HG03064 (cell line): ENCODE measurements around the gene SEMA4A.
A peak's percentile ranks its signal among the peaks of the same experiment; 100 is the strongest.

Source experiments
- ATAC-seq: cut with Tn5 transposase; IDR thresholded peaks from one replicate; pipeline ENCODE4 v1.9.1; 2021; ENCODE audit warnings: low read depth; ENCODE audit not compliant: unreplicated experiment

Gene SEMA4A

DNA sequence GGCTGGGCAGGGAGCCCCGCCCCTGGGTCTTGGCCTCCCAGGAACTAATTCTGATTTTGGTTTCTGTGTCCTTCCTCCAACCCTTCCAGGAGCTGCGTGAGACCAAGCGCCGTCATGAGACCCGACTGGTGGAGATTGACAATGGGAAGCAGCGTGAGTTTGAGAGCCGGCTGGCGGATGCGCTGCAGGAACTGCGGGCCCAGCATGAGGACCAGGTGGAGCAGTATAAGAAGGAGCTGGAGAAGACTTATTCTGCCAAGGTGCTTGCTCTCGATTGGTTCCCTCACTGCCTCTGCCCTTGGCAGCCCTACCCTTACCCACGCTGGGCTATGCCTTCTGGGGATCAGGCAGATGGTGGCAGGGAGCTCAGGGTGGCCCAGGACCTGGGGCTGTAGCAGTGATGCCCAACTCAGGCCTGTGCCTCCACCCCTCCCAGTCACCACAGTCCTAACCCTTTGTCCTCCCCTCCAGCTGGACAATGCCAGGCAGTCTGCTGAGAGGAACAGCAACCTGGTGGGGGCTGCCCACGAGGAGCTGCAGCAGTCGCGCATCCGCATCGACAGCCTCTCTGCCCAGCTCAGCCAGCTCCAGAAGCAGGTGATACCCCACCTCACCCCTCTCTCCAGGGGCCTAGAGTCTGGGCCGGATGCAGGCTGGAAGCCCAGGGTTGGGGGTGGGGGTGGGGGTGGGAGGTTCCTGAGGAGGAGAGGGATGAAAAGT, 18.5 kb upstream of the SEMA4A start:
- no peak for ATAC-seq

DNA sequence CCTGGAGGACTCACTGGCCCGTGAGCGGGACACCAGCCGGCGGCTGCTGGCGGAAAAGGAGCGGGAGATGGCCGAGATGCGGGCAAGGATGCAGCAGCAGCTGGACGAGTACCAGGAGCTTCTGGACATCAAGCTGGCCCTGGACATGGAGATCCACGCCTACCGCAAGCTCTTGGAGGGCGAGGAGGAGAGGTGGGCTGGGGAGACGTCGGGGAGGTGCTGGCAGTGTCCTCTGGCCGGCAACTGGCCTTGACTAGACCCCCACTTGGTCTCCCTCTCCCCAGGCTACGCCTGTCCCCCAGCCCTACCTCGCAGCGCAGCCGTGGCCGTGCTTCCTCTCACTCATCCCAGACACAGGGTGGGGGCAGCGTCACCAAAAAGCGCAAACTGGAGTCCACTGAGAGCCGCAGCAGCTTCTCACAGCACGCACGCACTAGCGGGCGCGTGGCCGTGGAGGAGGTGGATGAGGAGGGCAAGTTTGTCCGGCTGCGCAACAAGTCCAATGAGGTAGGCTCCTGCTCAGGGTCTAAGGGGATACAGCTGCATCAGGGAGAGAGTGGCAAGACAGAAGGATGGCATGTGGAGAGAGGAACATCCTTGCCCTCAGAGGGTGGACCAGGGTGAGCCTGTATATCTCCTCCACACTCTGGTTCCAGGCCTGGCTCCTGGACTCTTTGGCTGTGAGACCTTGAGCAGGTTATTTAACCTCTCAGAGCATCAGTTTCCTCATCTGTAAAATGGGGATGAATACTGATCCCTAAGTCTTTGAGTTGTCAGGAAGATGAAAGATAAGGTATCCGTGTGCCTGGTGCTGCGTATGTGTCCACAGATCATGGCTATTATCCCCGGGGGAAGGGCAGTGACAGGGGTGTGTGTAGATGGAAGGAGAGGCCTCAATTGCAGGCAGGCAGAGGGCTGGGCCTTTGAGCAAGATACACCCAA, 17.2 kb upstream of the SEMA4A start:
- ATAC-seq: no peak

DNA sequence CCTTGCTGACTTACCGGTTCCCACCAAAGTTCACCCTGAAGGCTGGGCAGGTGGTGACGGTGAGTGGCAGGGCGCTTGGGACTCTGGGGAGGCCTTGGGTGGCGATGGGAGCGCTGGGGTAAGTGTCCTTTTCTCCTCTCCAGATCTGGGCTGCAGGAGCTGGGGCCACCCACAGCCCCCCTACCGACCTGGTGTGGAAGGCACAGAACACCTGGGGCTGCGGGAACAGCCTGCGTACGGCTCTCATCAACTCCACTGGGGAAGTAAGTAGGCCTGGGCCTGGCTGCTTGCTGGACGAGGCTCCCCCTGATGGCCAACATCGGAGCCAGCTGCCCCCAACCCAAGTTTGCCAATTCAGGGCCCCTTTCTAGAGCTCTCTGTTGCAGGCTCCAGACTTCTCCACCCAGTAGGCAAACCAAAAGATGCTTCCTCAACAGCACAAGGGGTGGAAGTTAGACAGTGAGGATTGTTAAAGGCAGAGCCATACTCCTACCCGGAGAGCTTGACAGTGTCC, 16.4 kb upstream of the SEMA4A start:
- ATAC-seq: no peak

DNA sequence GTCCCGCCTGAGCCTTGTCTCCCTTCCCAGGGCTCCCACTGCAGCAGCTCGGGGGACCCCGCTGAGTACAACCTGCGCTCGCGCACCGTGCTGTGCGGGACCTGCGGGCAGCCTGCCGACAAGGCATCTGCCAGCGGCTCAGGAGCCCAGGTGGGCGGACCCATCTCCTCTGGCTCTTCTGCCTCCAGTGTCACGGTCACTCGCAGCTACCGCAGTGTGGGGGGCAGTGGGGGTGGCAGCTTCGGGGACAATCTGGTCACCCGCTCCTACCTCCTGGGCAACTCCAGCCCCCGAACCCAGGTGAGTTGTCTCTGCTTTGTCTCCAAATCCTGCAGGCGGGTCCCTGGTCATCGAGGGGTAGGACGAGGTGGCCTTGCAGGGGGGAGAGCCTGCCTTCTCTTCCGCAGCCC, 14.9 kb upstream of the SEMA4A start:
- ATAC-seq: no peak

DNA sequence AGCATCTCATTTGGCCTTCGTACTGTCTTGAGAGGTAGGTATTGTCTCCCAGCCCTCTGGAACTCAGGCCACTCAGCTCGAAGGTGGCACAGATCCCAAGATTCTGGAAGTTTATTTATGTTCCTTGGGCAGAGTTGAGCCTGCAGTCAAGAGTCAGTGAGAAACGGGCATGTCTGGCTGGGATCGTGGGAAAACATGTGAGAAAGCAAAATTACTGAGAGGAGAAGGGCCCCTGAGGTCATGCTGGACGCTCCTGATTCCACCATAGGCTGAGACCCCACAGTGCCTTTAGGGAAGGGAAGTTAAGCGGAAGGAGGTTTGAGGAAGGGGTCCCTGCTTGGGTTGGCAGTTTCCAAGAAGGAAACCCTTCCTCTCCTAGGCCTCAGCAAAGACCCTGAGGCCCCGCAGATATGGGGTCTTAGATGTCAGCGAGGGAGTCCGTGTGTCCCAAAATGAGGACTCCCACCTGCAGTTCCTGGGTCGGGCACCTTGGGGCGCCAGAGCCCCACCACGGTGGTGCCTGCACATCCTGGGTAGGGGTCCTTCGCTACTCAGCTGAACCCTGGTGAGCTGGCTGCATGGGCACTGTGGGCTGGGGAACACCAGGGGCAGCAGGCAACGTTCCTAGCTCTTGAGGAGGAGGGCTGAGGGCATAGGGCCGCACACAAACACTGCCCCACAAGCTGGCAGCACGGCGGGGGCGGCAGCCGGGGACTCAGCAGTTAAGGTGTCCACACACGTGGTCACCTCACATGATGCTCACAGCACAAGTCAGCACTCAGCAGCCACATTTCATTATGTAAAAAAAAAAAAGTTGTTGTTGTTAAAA, 12.3 kb upstream of the SEMA4A start:
- no peak for ATAC-seq

DNA sequence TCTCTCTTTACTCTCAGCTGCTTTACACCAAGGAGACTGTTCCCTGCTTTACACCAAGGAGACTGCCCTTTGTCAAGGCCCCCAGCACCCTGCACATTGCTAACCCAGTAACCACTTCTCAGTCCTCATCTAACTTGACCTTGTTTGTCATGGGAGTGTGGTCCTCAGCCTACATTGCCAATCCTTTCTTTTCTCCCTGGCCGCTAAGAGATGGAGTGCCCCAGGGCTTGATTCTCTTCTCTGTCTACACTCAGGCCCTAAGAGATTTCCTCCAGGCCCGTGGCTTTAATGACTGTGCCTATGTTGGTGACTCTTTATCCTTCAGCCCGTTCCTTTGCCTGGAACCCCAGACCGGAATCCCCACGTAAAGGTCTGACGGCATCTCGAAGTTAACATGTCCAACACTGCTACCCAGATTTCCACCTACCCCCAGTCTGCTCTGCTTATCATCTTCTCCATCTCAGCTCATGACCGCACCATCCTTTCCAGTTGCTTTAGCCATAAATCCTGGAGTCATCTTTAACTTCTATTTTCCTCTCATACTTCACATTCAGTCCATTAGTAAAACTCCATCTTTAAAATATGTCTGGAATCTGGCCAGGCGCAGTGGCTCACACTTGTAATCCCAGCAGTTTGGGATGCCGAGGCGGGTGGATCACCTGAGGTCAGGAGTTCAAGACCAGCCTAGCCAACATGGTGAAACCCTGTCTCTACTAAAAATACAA, 9.5 kb upstream of the SEMA4A start:
- ATAC-seq: no peak

DNA sequence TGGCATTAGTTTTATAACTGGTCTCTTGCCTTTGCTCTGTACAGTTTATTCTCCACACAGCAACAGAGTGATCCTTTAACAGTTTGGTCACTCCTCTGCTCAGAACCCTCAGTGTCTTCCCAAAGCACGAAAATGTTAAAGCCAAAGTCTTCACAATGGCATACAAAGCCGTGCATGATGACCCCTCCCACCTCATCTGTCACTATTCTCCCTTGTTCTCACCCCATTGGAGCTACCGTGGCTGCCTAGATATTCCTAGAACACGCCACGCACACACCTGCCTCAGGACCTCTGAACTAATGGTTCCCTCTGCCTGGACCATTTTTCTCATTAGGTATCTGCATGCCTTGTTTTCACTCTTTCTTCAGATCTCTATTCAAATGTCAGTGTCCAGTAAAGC, 8.6 kb upstream of the SEMA4A start:
- no peak for ATAC-seq

DNA sequence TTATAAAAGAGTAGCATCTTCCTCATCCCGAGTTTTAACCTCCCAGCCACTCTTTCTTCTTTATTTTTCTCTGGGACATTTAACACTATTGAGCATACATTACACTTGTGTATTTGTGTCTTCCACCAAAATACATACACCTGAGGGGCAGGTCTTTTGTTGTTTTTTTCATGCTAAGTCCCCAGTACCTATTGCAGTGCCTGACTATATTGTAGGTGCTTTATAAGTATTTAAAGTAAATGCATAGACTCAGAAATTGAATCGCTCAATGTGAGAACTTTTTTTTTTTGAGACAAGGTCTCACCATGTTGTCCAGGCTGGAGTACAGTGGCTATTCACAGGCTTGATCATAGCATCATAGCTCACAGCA, 7.8 kb upstream of the SEMA4A start:
- ATAC-seq: no peak

DNA sequence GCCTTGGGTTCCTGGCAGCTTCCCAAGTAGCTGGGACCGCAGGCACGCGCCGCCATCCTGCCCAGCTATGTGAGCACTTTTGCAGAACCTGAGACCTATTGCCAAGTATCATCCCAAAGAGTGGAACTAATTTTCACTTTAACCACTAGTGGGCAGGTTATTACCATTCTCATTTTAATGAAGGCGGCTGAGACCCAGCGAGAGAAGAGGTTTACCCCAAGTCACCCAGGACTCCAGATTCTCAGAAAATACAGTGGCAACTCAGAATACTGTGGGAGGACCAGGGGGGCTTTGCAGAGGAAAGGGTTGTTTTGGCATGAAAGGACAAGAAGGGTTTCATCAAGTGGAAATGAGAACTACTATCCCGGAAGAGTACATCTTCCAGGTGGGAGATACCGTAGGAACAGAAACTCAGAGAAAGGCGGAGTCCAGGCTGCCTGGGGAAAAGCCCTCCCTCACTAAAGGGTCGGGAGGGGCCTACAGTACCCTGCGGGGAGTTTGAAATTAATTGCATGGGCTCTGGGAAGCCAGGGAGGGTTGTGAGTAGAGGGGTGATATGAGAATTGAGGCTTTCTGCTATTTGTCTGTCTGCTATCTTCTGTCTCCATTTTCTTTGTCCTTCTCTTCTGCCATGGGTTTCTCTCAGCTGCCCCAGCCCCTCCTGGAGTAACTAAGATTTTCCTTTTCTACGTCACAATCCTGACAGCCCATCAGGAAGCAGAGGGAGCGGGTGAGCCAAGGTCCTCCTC, 7.2 kb upstream of the SEMA4A start:
- ATAC-seq: no peak

DNA sequence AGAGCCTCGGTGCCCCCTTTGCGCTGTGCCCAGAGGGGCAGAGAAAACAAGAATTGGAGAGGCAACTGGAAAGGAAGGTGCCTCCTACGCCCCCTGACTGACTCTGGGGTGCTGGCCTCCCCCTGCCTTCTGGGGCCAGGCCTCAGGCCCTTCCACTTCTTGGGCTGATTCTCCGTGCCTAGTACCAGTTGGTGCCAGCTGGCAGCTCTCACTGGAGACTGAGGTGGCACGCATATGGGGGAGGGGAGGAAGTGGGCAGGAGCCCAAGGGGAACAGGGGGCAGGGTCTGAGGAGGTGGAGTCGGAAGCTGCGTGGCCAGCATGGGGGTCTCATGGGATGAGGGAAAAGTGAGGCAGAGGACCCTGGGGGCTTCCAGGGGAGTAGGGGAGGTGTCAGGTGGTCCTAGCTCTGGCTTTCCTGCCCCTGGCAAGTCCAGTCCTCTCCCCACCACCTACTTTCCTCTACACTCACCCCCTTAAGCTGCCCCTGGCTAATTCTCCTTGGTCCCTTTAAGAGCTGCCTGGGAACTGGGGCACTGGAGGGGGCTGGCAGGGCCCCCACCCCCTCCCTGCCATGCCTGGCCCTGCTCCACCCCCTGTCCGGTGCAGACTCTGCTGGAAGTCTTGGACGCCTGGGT, 6.5 kb upstream of the SEMA4A start:
- no peak for ATAC-seq

DNA sequence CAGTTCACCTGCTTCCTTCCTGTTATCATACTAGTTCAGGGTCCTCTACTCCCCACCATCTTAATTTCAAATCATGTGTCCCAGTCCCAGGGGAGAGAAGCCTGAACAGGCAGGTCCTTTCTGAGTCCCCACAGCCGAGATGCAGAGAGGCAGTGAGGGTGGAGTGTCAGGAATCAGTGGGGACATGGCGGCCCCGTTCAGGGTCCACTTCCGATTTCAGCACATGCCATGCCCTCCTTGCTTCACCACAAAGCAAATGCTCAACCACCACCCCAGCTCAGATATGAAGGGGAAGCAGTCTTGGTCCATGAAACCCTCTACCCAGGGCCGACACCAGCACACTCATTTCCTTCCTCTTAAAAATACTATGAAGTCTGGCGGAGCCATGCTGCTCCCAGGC, 5.2 kb upstream of the SEMA4A start:
- no peak for ATAC-seq

DNA sequence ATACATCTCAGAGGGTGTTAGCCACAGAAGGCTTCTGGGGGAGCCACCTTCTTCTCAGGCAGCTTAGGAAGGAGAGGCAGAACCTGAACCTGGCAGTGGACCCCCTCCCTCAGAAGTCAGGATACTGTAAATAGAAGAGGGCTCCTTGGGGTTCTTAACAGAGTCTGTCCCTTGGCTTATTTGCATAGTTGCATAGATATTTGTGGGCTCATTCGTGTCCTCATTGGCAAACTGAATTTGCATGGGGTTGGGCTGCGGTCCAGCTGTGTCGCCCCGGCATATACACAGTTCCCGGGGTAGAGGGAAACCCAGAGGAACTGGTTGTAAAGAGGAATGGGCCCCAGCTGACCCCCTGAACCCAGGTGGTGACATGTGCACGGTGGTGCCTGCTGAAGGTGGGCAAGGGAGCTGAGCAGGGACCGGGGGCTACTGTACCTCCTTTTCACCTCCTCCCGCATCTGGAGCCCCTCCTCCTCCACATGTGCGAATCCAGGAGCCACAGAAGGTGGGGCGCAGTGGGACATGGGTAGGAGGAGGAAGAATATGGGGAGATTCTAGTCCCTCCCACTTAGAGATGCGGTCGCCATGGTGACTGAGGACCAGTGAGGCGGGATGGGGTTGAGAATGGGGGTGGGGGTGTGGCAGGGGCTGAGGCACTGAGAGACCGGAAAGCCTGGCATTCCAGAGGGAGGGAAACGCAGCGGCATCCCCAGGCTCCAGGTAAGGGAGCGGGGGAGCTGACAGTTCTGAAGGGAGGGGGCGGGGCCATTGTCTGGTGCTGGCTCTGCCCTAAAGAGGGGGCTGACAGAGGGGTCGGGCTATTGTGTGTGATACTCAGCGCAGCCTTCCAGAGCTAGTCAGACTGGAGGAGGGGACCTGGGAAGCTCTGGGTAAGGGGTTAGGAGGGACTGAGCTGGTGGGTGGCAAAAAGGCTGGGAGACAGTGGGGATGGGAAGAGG, 3.7 kb upstream of the SEMA4A start:
- ATAC-seq: no peak

DNA sequence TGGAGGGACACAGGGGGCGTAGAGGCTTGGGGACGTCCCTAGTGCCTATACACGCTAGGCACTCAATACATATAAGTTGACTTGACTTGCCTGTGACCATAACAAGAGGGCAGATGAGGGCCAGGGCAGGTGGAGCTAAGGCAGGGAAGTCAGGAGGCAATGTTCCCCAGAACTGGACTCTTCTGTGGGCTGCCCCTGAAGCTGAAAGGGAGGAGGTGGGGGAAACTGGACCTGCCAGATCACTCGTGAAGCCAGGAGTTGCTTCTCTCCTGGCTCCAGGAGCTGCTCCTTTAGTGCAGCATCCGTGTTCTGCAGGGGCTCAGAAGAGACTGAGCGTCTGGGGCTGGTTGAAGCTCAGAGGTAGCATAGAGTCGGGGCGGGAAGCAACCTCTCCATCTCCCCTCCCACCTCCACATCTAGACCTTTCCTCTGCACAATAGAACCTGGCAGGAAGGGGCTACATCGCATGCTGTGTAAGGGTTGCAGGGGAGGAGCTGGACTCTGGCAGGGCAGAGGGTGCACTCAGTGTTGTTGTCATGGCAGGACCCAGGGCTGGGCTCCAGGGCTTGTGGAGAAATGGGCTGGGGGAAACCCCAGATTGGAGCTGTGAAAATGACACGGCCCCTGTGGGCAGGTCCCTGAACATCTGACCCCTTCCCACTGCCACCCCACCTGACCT, 2.9 kb upstream of the SEMA4A start:
- ATAC-seq: no peak

DNA sequence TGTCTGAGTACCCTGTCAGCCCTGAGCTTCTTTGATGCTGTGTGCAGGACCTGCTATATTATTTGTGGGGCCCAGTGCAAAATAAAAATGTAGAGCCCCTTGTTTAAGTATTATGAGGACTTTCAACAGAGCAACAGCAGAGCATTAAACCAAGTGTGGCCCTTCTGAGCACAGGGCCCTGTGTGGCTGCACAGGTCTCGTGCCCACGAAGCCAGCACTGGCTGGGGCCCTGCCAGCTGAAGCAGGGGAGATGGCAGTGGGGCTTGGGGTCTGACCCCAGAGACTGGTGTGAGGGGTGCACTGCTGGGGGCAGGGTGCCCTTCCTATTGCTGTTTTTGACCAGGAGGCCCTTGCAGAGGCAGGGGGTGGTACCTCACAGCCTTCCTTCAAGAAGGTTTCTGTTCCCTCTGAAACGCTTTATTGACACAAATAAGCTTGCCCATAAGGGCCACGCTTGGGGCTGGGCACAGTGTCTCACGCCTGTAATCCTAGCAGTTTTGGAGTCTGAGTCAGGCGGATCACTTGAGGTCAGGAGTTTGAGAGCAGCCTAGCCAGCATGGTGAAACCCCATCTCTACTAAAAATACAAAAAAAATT, 2.2 kb upstream of the SEMA4A start:
- no peak for ATAC-seq

DNA sequence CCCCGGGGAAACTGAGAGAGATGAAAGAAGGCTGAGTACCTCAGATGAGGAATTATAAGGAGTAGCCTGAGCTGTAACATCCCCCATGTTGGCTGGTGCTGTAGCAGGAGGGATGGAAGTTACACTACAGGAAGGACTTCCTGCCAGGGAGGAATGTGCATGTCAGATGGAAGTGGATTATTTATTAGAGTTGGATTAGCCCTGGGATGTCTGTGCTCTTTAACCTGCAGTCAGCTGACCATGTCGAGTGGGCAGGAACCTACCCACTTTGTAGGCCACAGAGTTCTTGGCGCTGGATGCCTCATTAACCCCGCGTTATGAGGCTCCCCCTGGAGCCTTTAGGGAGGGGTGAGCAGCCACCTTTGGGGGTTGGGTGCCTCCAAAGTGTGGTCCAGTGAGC, 757 bp upstream of the SEMA4A start:
- ATAC-seq: no peak

DNA sequence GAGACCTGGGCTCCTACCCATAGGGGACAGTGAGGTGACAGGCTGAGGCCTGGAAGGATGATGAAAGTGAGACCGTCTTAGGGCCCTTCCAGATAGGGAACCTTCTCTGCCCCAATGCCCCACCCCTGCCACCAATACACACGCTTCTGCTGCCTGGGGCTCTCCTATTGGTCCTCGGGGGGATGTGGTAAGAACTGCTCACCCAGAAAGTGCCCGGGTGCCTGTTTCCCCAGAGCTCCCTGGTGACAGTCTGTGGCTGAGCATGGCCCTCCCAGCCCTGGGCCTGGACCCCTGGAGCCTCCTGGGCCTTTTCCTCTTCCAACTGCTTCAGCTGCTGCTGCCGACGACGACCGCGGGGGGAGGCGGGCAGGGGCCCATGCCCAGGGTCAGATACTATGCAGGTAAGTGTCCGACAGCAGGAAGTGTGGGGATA, 948 bp downstream of the SEMA4A start:
- peak; percentile 28 for ATAC-seq
